PC-9 (cell line): ENCODE data around the gene PHYHIPL. TPM values are rescaled to one million over a fixed set of nuclear protein-coding genes. Genes with fewer than 3 reads are reported as not detected.

Source experiments
- BruUV-seq: library from RNA; stranded (reverse); fragments of 400-500 nt; replicated peaks from 2 replicates; lab custom pipeline; 2021; lab: Mats Ljungman, UMichigan
- CTCF ChIA-PET: fragments of 300-600 bp; sonication (Branson Sonifier 250); formaldehyde crosslinking; loops from one replicate; lab custom pipeline; 2022; ENCODE audit warnings: antibody characterized with exemption; lab: Charles Lee
- POLR2A ChIA-PET: fragments of 300-600 bp; sonication (Branson Sonifier 250); formaldehyde crosslinking; loops from one replicate; lab custom pipeline; 2022; ENCODE audit warnings: antibody characterized with exemption; ENCODE audit not compliant: unreplicated experiment; lab: Charles Lee
- DNase-seq, 2 experiments: peaks; one replicate each; pipeline versions ENCODE4 v3.0.0 to v3.0.0-alpha.2; 2015 to 2022; ENCODE audit warnings: mixed read lengths in 1 of 2
- H2AFZ ChIP-seq: fragments of 200-600 bp; sonication (generic); 2 replicates; pipeline ENCODE4 v1.8.1; 2017; ENCODE audit warnings: antibody characterized with exemption
- H3F3A ChIP-seq: fragments of 200-600 bp; sonication (generic); 2 replicates; pipeline ENCODE4 v1.8.1; 2017; ENCODE audit warnings: antibody characterized with exemption, mild to moderate bottlenecking, low read depth; ENCODE audit not compliant: insufficient read depth
- H3K27ac ChIP-seq: fragments of 200-600 bp; sonication (generic); 2 replicates; pipeline ENCODE4 v1.6.1; 2016; ENCODE audit warnings: mixed run types
- H3K27me3 ChIP-seq: fragments of 200-600 bp; sonication (generic); 2 replicates; pipeline ENCODE4 v1.6.1; 2016; ENCODE audit warnings: low read depth, mixed run types; ENCODE audit not compliant: insufficient read depth
- H3K36me3 ChIP-seq: fragments of 200-600 bp; sonication (generic); 2 replicates; pipeline ENCODE4 v1.6.1; 2016; ENCODE audit warnings: low read depth, mixed run types
- H3K4me1 ChIP-seq: fragments of 200-600 bp; sonication (generic); replicated peaks from 2 replicates; pipeline ENCODE4 v1.6.1; 2016; ENCODE audit warnings: mixed run types; ENCODE audit not compliant: insufficient read depth
- H3K4me2 ChIP-seq: fragments of 200-600 bp; sonication (generic); 2 replicates; pipeline ENCODE4 v1.6.1; 2017; ENCODE audit warnings: mixed run types
- H3K4me3 ChIP-seq: fragments of 200-600 bp; sonication (generic); 2 replicates; pipeline ENCODE4 v1.6.1; 2016; ENCODE audit warnings: mixed run types
- H3K79me2 ChIP-seq: fragments of 200-600 bp; sonication (generic); 2 replicates; pipeline ENCODE4 v1.6.1; 2017; ENCODE audit warnings: low read depth, mixed run types
- H3K9me2 ChIP-seq: fragments of 200-600 bp; sonication (generic); 2 replicates; pipeline ENCODE4 v1.8.1; 2017; ENCODE audit warnings: mild to moderate bottlenecking; ENCODE audit not compliant: insufficient read depth
- H3K9me3 ChIP-seq: fragments of 200-600 bp; sonication (generic); 2 replicates; pipeline ENCODE4 v1.8.1; 2016; ENCODE audit warnings: low read depth; ENCODE audit not compliant: insufficient read depth
- H4K20me1 ChIP-seq: fragments of 200-600 bp; sonication (generic); 2 replicates; pipeline ENCODE4 v1.8.1; 2017; ENCODE audit not compliant: insufficient read depth
- EZH2 ChIP-seq: fragments of 200-600 bp; sonication (generic); IDR thresholded peaks from 2 replicates; pipeline ENCODE4 v1.8.0; 2017; ENCODE audit warnings: antibody characterized with exemption, low read depth
- intact Hi-C: fragments of 100-400 bp; cut with micrococcal nuclease; formaldehyde crosslinking; loops from one replicate; pipeline ENCODE4 v1.10.0; 2022; ENCODE audit not compliant: unreplicated experiment
- total RNA-seq: library from RNA; stranded (reverse); gene quantifications from 2 replicates; pipeline ENCODE4 v1.2.3, GENCODE V29; 2021
- TF ChIP-seq, protein P1 (sequence below): fragments of 200-600 bp; sonication (generic); conservative IDR thresholded peaks from 2 replicates; pipeline ENCODE4 v1.6.1; 2017; ENCODE audit warnings: mixed run types, antibody characterized with exemption, mild to moderate bottlenecking, moderate library complexity

PHYHIPL gene
- total RNA-seq, 1 experiment from 2014 or later: not detected

- H3K4me2 ChIP-seq: no peak overlapping the region
- TF ChIP-seq EZH2: no peak
- TF ChIP-seq, protein P1, sequence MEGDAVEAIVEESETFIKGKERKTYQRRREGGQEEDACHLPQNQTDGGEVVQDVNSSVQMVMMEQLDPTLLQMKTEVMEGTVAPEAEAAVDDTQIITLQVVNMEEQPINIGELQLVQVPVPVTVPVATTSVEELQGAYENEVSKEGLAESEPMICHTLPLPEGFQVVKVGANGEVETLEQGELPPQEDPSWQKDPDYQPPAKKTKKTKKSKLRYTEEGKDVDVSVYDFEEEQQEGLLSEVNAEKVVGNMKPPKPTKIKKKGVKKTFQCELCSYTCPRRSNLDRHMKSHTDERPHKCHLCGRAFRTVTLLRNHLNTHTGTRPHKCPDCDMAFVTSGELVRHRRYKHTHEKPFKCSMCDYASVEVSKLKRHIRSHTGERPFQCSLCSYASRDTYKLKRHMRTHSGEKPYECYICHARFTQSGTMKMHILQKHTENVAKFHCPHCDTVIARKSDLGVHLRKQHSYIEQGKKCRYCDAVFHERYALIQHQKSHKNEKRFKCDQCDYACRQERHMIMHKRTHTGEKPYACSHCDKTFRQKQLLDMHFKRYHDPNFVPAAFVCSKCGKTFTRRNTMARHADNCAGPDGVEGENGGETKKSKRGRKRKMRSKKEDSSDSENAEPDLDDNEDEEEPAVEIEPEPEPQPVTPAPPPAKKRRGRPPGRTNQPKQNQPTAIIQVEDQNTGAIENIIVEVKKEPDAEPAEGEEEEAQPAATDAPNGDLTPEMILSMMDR: no peak
- H3K79me2 ChIP-seq: no peaks in the 10 kb centered on the region
- no peak overlapping the region for H3K27ac ChIP-seq
- H3K9me3 ChIP-seq: no peaks in the 10 kb centered on the region
- no peak overlapping the region for H3K4me3 ChIP-seq
- BruUV-seq: no TSS peak
- POLR2A ChIA-PET: no interaction called here
- no peaks in the 10 kb centered on the region for H3F3A ChIP-seq
- no peaks in the 10 kb centered on the region for H4K20me1 ChIP-seq
- intact Hi-C loops: no loop called here
- no peak for DNase-seq
- CTCF ChIA-PET: no interaction called here
- no peak overlapping the region; the same call in 1 of the 2 replicates for H2AFZ ChIP-seq
- H3K4me1 ChIP-seq: no peaks in the 10 kb centered on the region
- H3K9me2 ChIP-seq: no peaks in the 10 kb centered on the region
- H3K36me3 ChIP-seq: no peaks in the 10 kb centered on the region
- H3K27me3 ChIP-seq: no peaks in the 10 kb centered on the region
Observed at GRCh38 chr10:59167512-59167911, 8.9 kb upstream of the PHYHIPL start.

DNA sequence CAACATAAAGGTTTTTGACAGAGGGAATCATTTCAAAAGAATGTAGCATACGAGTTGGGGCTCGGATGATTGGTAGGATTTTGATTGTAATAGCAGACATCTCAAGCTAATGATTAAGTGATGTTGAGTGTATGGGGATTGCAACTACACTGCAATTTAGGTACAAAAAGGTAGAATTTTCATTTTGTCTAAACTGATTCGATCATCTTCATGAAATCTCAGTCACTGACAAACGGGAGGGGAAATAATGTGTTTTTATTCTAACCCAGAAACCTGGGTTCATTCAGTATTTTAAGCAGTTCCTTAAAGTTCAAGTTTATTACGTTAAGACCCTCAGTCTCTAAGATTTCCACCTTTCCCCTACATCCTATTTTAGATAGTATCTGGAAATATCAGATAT, 3.9 kb upstream of the PHYHIPL start:
- H3K27ac ChIP-seq: no peak overlapping the region
- no peak for DNase-seq
- H3K36me3 ChIP-seq: no peaks in the 10 kb centered on the region
- POLR2A ChIA-PET: no interaction called here
- no peaks in the 10 kb centered on the region for H3K79me2 ChIP-seq
- BruUV-seq: no TSS peak
- no peaks in the 10 kb centered on the region for H3K9me3 ChIP-seq
- no peaks in the 10 kb centered on the region for H4K20me1 ChIP-seq
- no peaks in the 10 kb centered on the region for H3K9me2 ChIP-seq
- no peaks in the 10 kb centered on the region for H3K27me3 ChIP-seq
- H3K4me1 ChIP-seq: no peaks in the 10 kb centered on the region
- no peak overlapping the region for H3K4me3 ChIP-seq
- H3F3A ChIP-seq: no peaks in the 10 kb centered on the region
- TF ChIP-seq, protein P1: no peak
- no peak for TF ChIP-seq EZH2
- H3K4me2 ChIP-seq: no peak overlapping the region
- CTCF ChIA-PET: no interaction called here
- H2AFZ ChIP-seq: no peak overlapping the region
- intact Hi-C loops: no loop called here

DNA sequence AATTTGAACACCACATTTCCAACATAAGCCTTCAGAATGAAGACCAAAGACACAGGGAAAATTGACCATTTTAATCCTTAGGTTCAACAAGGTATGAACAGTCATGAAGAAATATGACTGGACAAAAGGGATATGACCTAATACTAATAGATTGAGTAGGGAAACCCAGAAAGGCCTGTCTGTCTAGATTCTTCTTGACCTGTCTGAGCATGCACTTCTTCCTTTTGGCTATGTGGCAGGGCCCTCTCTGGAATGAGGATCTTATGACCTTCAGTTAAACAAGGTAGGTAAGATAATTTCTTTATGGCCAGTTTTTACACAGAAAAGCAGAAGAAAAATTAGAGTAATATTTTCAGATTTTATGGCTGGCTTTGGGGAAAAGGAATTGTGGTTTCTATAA, 3.0 kb upstream of the PHYHIPL start:
- H4K20me1 ChIP-seq: no peaks in the 10 kb centered on the region
- no peaks in the 10 kb centered on the region for H3K9me3 ChIP-seq
- TF ChIP-seq EZH2: no peak
- TF ChIP-seq, protein P1: no peak
- no TSS peak for BruUV-seq
- H3K4me3 ChIP-seq: no peak overlapping the region
- H2AFZ ChIP-seq: no peak overlapping the region
- H3K27me3 ChIP-seq: no peaks in the 10 kb centered on the region
- POLR2A ChIA-PET: no interaction called here
- no peak for DNase-seq
- H3K79me2 ChIP-seq: no peaks in the 10 kb centered on the region
- H3K4me1 ChIP-seq: no peaks in the 10 kb centered on the region
- CTCF ChIA-PET: no interaction called here
- no peaks in the 10 kb centered on the region for H3F3A ChIP-seq
- H3K9me2 ChIP-seq: no peaks in the 10 kb centered on the region
- no peak overlapping the region for H3K27ac ChIP-seq
- intact Hi-C loops: no loop called here
- no peak overlapping the region for H3K4me2 ChIP-seq
- H3K36me3 ChIP-seq: no peaks in the 10 kb centered on the region
